GM06990 (cell line): ENCODE measurements around the gene TTC4.

ENCODE experiments used
- DNase-seq: peaks from one replicate; pipeline ENCODE4 v3.0.0-alpha.2; 2011; ENCODE audit not compliant: insufficient read length; ENCODE audit errors: extremely low read depth
- H3K27me3 ChIP-seq: replicated peaks from 2 replicates; pipeline ENCODE4 v1.6.0; 2011; ENCODE audit warnings: low read length; ENCODE audit not compliant: control insufficient read depth, insufficient read depth
- H3K36me3 ChIP-seq: 2 replicates; pipeline ENCODE4 v1.5.1; 2011; ENCODE audit warnings: low read length; ENCODE audit not compliant: control insufficient read depth, insufficient read depth
- H3K4me3 ChIP-seq: replicated peaks from 2 replicates; pipeline ENCODE4 v1.5.1; 2011; ENCODE audit warnings: low read depth, mild to moderate bottlenecking, control low read depth, low read length
- TF ChIP-seq, protein P1 (sequence below): IDR thresholded peaks from 2 replicates; pipeline ENCODE4 v1.5.1; 2011; ENCODE audit warnings: low read length, control low read depth, mild to moderate bottlenecking, inconsistent platforms; ENCODE audit not compliant: insufficient read depth, poor library complexity, severe bottlenecking

The TTC4 gene

GRCh38 chr1:54685335-54685905, 30.2 kb upstream of the TTC4 start:
- TF ChIP-seq, protein P1, sequence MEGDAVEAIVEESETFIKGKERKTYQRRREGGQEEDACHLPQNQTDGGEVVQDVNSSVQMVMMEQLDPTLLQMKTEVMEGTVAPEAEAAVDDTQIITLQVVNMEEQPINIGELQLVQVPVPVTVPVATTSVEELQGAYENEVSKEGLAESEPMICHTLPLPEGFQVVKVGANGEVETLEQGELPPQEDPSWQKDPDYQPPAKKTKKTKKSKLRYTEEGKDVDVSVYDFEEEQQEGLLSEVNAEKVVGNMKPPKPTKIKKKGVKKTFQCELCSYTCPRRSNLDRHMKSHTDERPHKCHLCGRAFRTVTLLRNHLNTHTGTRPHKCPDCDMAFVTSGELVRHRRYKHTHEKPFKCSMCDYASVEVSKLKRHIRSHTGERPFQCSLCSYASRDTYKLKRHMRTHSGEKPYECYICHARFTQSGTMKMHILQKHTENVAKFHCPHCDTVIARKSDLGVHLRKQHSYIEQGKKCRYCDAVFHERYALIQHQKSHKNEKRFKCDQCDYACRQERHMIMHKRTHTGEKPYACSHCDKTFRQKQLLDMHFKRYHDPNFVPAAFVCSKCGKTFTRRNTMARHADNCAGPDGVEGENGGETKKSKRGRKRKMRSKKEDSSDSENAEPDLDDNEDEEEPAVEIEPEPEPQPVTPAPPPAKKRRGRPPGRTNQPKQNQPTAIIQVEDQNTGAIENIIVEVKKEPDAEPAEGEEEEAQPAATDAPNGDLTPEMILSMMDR: no peak
- Histone ChIP-seq H3K27me3 (no peaks in the 10 kb centered on the region), H3K36me3 (no peaks in the 10 kb centered on the region), H3K4me3 (no peak overlapping the region)
- no peak for DNase-seq

- TF ChIP-seq, protein P1: no peak
- H3K27me3 ChIP-seq: no peaks in the 10 kb centered on the region
- no peak overlapping the region for H3K4me3 ChIP-seq
- no peak for DNase-seq
- no peaks in the 10 kb centered on the region for H3K36me3 ChIP-seq
Measured at GRCh38 chr1:54686155-54686554, 29.5 kb upstream of the TTC4 start.

GRCh38 chr1:54694771-54695170, 20.9 kb upstream of the TTC4 start:
- no peak overlapping the region for H3K4me3 ChIP-seq
- DNase-seq: no peak
- TF ChIP-seq, protein P1: no peak
- H3K36me3 ChIP-seq: no peaks in the 10 kb centered on the region
- H3K27me3 ChIP-seq: peaks cover 1% of the 10 kb centered on the region; the same call in 1 of the 2 replicates

DNA sequence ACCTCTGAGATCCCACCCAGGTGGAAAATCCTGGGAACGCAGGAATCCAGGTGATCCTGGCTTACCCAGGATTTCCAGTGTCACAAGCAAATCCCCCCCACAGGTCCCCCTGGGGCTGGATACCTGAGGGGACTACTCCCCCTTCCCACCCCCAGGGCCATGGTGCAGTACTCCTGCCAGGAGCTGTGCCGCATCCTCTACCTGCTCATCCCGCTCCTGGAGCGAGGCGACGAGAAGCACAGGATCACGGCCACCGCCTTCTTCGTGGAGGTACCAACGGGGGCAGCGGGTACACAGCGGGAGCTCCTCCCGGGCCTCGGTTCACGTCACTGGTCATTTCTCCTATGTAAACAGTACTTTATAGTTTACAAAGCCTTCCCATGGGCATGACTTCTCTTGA, 20.4 kb upstream of the TTC4 start:
- H3K4me3 ChIP-seq: no peak overlapping the region
- TF ChIP-seq, protein P1: no peak
- no peak for DNase-seq
- peaks cover 1% of the 10 kb centered on the region; the same call in 1 of the 2 replicates for H3K27me3 ChIP-seq
- no peaks in the 10 kb centered on the region for H3K36me3 ChIP-seq

DNA sequence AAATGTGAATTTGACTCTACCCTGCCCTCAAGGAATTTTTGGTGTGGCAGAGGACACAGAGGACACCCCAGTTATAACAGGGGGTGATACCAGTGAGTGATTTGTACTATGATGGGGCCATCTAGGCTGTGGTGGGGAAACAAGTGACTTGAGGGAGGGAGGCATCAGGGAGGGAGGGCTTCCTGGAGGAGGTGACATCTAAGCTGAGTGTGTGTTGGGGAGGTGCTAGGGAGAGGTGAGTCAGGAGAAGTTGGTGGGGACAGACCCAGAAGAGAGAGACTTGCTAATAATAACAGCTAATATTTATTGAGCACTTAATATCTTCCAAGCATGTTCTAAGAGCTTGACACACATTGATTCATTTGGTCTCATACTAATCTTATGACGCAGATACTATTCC, 19.9 kb upstream of the TTC4 start:
- Histone ChIP-seq H3K36me3 (no peaks in the 10 kb centered on the region), H3K27me3 (peaks cover 1% of the 10 kb centered on the region; the same call in 1 of the 2 replicates), H3K4me3 (no peak overlapping the region)
- DNase-seq: no peak
- TF ChIP-seq, protein P1: no peak

DNA sequence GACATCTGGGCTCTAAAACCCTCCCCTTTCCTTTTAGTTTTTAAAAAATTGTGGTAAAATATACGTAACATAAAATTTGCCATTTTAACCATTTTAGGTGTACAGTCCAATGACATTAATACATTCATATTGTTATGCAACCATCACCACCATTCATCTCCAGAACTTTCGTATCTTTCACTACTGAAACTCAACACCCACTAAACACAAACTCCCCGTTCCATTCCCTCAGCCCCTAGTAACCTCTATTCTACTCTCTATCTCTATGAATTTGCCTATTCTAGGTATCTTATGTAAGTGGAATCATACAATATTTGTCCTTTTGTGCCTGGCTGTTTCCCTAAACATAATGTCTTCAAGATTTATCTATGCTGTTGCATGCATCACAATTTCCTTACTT, 19.4 kb upstream of the TTC4 start:
- no peak for DNase-seq
- no peaks in the 10 kb centered on the region for H3K36me3 ChIP-seq
- H3K27me3 ChIP-seq: peaks cover 1% of the 10 kb centered on the region; the same call in 1 of the 2 replicates
- H3K4me3 ChIP-seq: no peak overlapping the region
- TF ChIP-seq, protein P1: no peak
